SH-SY5Y (cell line): ENCODE data around the gene EMC1.

Experiments used
- GATA2 ChIP-seq: IDR thresholded peaks from 2 replicates; pipeline ENCODE4 v1.6.1; 2011; ENCODE audit warnings: mild to moderate bottlenecking, low read depth, low read length
- GATA3 ChIP-seq: IDR thresholded peaks from 2 replicates; pipeline ENCODE4 v1.6.1; 2011; ENCODE audit warnings: low read depth, mild to moderate bottlenecking, low read length, moderate library complexity

The EMC1 gene

DNA sequence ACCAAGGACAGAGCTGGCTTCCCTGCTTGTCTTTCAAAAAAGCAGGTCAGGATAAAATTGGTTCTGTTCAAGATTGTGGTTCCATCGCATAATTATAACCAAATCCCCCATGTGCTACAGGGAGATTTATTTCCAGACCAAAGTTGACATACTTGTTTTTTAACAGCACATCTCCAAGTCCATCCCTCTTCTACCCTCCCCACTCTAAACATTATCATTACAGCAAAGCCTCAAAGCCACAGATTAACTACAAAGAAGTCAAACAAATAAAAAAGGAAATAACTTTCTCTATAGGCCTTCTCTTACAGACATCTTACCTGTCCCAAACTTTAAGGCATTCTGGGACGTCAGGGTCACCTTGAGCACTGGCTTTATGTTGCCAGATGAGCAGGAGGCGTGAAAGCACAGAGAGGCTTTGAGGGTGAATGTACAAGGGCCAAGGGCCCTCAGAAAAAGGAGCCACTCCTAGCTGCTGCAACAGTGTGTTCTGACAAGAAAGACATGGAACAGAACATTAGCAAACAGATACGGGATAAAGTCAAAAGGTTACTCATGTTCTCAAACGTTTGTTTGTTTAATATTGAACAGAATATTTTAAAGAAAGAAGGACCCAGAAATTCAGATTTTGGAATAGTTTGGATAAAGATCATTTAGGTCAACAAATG, 72.5 kb downstream of the EMC1 start:
- no peak for TF ChIP-seq GATA3
- no peak for TF ChIP-seq GATA2

- TF ChIP-seq GATA2 = no peak
- no peak for TF ChIP-seq GATA3
Measured at GRCh38 chr1:19177811-19178210, 73.5 kb downstream of the EMC1 start.

- TF ChIP-seq GATA2 (no peak), GATA3 (no peak)
Measured at GRCh38 chr1:19169642-19170041, 81.7 kb downstream of the EMC1 start.

DNA sequence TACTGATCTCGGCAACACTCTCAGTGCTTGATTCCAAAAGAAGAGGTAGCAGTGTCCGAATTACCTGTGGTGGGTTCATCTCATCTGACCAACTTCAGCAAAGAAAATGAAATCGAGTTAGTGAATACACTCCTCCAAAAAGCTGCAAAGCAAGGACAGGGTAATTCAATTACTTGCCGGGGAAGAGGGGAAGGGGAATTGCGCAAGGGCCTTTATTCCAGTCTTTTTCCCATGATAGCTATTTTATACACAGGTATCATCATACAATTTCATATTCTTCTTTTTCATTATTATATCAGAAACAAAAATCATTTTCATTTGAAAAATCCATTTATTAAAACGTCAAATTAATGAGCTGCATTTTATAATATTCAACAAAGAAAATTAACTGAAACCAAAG, 84.2 kb downstream of the EMC1 start:
- TF ChIP-seq GATA2 (no peak), GATA3 (no peak)

GRCh38 chr1:19166066-19166465, 85.3 kb downstream of the EMC1 start:
- TF ChIP-seq GATA3 (no peak), GATA2 (no peak)
